OCI-LY7 (cell line): Measurements from ENCODE around the gene SFT2D1. TPM values are rescaled to one million over a fixed set of nuclear protein-coding genes. Genes with fewer than 3 reads are reported as not detected.

Experiments
- BruUV-seq: library from RNA; stranded (reverse); fragments of 400-500 nt; replicated peaks from 2 replicates; lab custom pipeline; 2021; lab: Mats Ljungman, UMichigan
- CTCF ChIA-PET: fragments of 300-600 bp; sonication (Branson Sonifier 250); formaldehyde crosslinking; loops from one replicate; lab custom pipeline; 2022; ENCODE audit warnings: antibody characterized with exemption; ENCODE audit not compliant: unreplicated experiment; lab: Charles Lee
- POLR2A ChIA-PET: fragments of 300-600 bp; sonication (Branson Sonifier 250); formaldehyde crosslinking; loops from one replicate; lab custom pipeline; 2022; ENCODE audit warnings: antibody characterized with exemption; lab: Charles Lee
- DNase-seq: peaks from one replicate; pipeline ENCODE4 v3.0.0-alpha.2; 2015; ENCODE audit warnings: low spot score
- H2AFZ ChIP-seq: fragments of 200-600 bp; sonication (generic), shearing (Covaris generic); 2 replicates; pipeline ENCODE4 v1.6.1; 2014; ENCODE audit warnings: mild to moderate bottlenecking, antibody characterized with exemption, low read length, moderate library complexity
- H3K27ac ChIP-seq: fragments of 200-600 bp; sonication (generic); 2 replicates; pipeline ENCODE4 v1.5.1; 2014; ENCODE audit warnings: mixed run types, low read depth, mild to moderate bottlenecking, moderate library complexity, low read length, inconsistent platforms; ENCODE audit not compliant: poor library complexity, severe bottlenecking
- H3K36me3 ChIP-seq: fragments of 200-600 bp; sonication (generic); 2 replicates; pipeline ENCODE4 v1.6.1; 2014; ENCODE audit warnings: mild to moderate bottlenecking, antibody characterized with exemption, low read length, moderate library complexity, mixed read lengths; ENCODE audit not compliant: insufficient read depth
- H3K4me1 ChIP-seq: fragments of 200-600 bp; sonication (generic); 2 replicates; pipeline ENCODE4 v1.5.1; 2014; ENCODE audit warnings: mild to moderate bottlenecking, low read length; ENCODE audit not compliant: insufficient read depth, poor library complexity, severe bottlenecking
- H3K4me2 ChIP-seq: fragments of 200-600 bp; sonication (generic); 2 replicates; pipeline ENCODE4 v1.6.1; 2014; ENCODE audit warnings: mild to moderate bottlenecking, low read length
- H3K4me3 ChIP-seq: fragments of 200-600 bp; sonication (generic); 2 replicates; pipeline ENCODE4 v1.5.1; 2014; ENCODE audit warnings: mild to moderate bottlenecking, low read depth, low read length; ENCODE audit not compliant: poor library complexity, severe bottlenecking
- H3K79me2 ChIP-seq: fragments of 200-600 bp; sonication (generic); 2 replicates; pipeline ENCODE4 v1.6.1; 2016; ENCODE audit warnings: low read depth, mild to moderate bottlenecking, low read length, moderate library complexity, mixed read lengths; ENCODE audit not compliant: insufficient read depth
- H3K9me2 ChIP-seq: fragments of 200-600 bp; sonication (generic); 2 replicates; pipeline ENCODE4 v1.6.1; 2016; ENCODE audit warnings: mild to moderate bottlenecking, low read length, mixed read lengths; ENCODE audit not compliant: insufficient read depth
- H3K9me3 ChIP-seq: fragments of 200-600 bp; sonication (generic); 2 replicates; pipeline ENCODE4 v1.6.1; 2014; ENCODE audit warnings: mild to moderate bottlenecking, mixed run types, low read length, mixed read lengths
- H4K20me1 ChIP-seq: fragments of 200-600 bp; sonication (generic); 2 replicates; pipeline ENCODE4 v1.6.1; 2014; ENCODE audit warnings: mild to moderate bottlenecking, antibody characterized with exemption, low read length, moderate library complexity, mixed read lengths; ENCODE audit not compliant: insufficient read depth
- EZH2phosphoT487 ChIP-seq: fragments of 200-600 bp; sonication (generic); IDR thresholded peaks from 2 replicates; pipeline ENCODE4 v1.6.1; 2018; ENCODE audit warnings: low read depth, borderline replicate concordance, mild to moderate bottlenecking, mixed run types, antibody characterized with exemption, low read length, moderate library complexity, mixed read lengths
- intact Hi-C: fragments of 100-400 bp; cut with micrococcal nuclease; formaldehyde crosslinking; loops from one replicate; pipeline ENCODE4 v1.10.0; 2022; ENCODE audit not compliant: unreplicated experiment
- total RNA-seq, 2 experiments: library from RNA; depleted of rRNA in 1 of 2; stranded (reverse); fragments of >200 nt in 1 of 2; shearing (Covaris generic) in 1 of 2; gene quantifications; 2 replicates each; pipeline ENCODE4 v1.2.3, GENCODE V29; 2014 to 2022
- TF ChIP-seq, protein P1 (sequence below): fragments of 200-600 bp; sonication (generic); conservative IDR thresholded peaks from 2 replicates; pipeline ENCODE4 v1.5.1; 2014; ENCODE audit warnings: mild to moderate bottlenecking, antibody characterized with exemption, low read length, moderate library complexity, mixed read lengths

SFT2D1 gene
- total RNA-seq, 2 experiments from 2014 or later = 43.4 to 63.9 TPM

DNA sequence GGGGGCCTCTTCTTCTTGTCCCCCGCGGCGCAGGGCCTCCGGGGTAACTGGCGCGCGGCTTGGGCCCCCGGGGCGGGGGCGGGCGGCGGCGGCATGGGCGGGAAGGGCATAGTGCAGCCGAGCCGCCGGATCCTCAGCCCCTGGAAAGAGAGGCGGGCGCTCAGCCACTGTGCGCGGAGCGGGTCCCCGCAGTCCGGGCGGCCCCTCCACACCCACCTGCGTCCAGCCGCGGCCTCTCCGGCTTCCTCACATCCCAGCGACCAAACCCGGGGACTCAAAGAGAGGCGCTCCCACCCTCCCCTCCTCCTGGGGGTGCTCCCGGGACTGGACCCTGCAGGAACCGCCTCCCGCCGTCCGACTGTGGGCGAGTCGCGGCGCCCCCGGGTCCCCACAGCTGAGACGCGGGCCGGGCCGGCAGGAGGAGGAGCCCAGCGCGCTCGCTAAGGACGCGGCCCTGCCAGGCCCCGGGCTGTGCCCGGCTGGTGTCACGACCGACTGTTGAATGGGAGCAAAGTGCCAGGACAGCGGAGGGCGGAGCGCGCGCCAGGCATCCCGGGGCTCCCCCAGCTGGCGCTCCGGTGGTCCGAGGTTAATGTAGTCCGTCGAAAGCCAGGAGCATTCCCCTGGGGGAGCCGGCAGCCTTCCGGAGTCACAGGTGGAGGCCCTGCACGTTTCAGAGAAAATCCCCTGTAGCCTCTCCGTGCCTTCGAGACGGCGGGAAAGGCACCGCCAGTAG lies 34.1 kb downstream of the SFT2D1 start, which contains the start of gene PRR18:
TSS of gene PRR18 (minus strand) at position 360 of the 736 bp plus-strand sequence. CDS start at position 110, 250 bp downstream.
- H2AFZ ChIP-seq = peak within 1 kb of the TSS; percentile 72
- intact Hi-C loops = no loop called here
- CTCF ChIA-PET = no interaction called here
- TF ChIP-seq, protein P1, sequence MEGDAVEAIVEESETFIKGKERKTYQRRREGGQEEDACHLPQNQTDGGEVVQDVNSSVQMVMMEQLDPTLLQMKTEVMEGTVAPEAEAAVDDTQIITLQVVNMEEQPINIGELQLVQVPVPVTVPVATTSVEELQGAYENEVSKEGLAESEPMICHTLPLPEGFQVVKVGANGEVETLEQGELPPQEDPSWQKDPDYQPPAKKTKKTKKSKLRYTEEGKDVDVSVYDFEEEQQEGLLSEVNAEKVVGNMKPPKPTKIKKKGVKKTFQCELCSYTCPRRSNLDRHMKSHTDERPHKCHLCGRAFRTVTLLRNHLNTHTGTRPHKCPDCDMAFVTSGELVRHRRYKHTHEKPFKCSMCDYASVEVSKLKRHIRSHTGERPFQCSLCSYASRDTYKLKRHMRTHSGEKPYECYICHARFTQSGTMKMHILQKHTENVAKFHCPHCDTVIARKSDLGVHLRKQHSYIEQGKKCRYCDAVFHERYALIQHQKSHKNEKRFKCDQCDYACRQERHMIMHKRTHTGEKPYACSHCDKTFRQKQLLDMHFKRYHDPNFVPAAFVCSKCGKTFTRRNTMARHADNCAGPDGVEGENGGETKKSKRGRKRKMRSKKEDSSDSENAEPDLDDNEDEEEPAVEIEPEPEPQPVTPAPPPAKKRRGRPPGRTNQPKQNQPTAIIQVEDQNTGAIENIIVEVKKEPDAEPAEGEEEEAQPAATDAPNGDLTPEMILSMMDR = 0 out of 2 replicates have a peak, but pooled peaks have one; percentile 21
- 0 out of 2 replicates have a peak, but pooled peaks have one; percentile 11 for TF ChIP-seq EZH2phosphoT487
- H3K4me1 ChIP-seq = peaks cover 20% of the 10 kb centered on the region
- POLR2A ChIA-PET = interaction anchor here (0.8 kb wide), 1 partner anchor 29 kb away, joined by 3 read pairs; no protein-coding TSS in a partner anchor
- DNase-seq = peak; percentile 65
- peak within 1 kb of the TSS; percentile 62 for H3K4me3 ChIP-seq
- no peak within 1 kb of the TSS for H3K27ac ChIP-seq
- H3K9me2 ChIP-seq = no peaks in the 10 kb centered on the region
- BruUV-seq = no TSS peak
- peak within 1 kb of the TSS; percentile 70 for H3K4me2 ChIP-seq
- no peaks in the 10 kb centered on the region for H3K9me3 ChIP-seq
- H3K36me3 ChIP-seq = no peaks in the 10 kb centered on the region
- H3K79me2 ChIP-seq = no peaks in the 10 kb centered on the region
- H4K20me1 ChIP-seq = no peaks in the 10 kb centered on the region

DNA sequence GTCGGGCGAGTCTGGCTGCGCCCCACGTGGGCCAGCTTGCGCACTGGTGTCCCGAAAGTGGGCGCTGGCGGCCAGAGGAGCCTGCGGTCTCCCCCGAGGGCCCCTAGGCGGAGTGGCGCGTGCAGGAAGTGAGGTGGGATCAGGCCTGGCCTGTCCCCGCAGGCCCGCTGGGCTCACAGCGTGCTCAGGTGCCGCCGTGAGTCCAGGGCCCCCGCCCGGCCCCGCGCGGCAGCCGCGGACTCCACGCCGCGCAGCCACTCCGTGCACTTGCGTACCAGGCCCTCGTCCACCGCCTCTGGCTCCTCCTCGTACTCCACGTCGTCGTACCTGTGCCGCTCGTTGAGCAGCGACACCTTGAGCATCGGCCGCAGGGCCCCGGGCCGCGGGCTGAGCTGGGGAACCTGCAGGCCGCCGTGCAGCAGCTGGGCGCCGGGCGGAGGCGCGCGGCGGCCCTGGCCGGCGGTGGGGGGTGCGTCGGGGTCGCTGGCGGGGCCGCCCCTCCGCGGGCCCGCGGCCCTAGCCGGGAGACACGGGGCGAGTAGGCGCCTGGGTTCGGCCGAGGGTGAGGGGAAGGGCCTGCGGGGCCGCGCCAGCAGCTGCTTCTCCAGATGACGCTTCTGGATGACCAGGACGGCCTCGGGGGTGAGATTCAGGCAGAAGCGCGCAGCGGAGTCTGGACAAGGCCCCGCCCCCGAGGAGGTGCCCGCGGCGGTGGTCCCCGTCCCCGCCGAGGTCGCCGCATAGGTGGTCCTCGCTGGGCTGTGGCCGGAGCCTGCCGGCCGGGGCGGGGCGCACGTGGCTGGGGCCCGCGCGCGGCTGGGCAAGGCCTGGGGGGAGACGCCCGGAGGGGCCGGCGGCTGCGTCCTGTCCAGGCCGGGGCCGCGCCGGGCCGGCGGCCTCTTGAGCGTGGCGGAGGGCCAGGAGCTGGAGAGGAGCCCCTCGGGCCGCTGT lies 35.0 kb downstream of the SFT2D1 start:
- H2AFZ ChIP-seq = peak overlapping the region; percentile 72
- POLR2A ChIA-PET = no interaction called here
- peaks cover 20% of the 10 kb centered on the region for H3K4me1 ChIP-seq
- H4K20me1 ChIP-seq = no peaks in the 10 kb centered on the region
- H3K27ac ChIP-seq = no peak overlapping the region
- H3K36me3 ChIP-seq = no peaks in the 10 kb centered on the region
- CTCF ChIA-PET = no interaction called here
- no peak for DNase-seq
- no peaks in the 10 kb centered on the region for H3K9me3 ChIP-seq
- H3K79me2 ChIP-seq = no peaks in the 10 kb centered on the region
- intact Hi-C loops = no loop called here
- BruUV-seq = no TSS peak
- TF ChIP-seq EZH2phosphoT487 = no peak
- TF ChIP-seq, protein P1 = no peak
- no peaks in the 10 kb centered on the region for H3K9me2 ChIP-seq
- H3K4me2 ChIP-seq = peak overlapping the region; percentile 70
- peak overlapping the region; percentile 62 for H3K4me3 ChIP-seq
